Keratinocyte (primary cell): ENCODE data around the gene POU3F4.

ENCODE experiments used
- EZH2 ChIP-seq: IDR thresholded peaks from one replicate; pipeline ENCODE4 v1.6.1; 2012; ENCODE audit warnings: inconsistent platforms, mild to moderate bottlenecking, low read length, moderate library complexity
- TF ChIP-seq, protein P1 (sequence below), 3 experiments: IDR thresholded peaks in 1 of 3; conservative IDR thresholded peaks in 1 of 3; optimal IDR thresholded peaks in 1 of 3; 2 replicates in 2 of 3; 3 replicates in 1 of 3; pipeline versions ENCODE3 to v1.5.1; 2011; ENCODE audit warnings: low read length in 3 of 3, mild to moderate bottlenecking in 3 of 3, moderate library complexity in 2 of 3, control low read depth in 1 of 3, inconsistent platforms in 1 of 3; ENCODE audit not compliant: insufficient read depth in 2 of 3; ENCODE audit errors: extremely low read depth in 1 of 3

DNA sequence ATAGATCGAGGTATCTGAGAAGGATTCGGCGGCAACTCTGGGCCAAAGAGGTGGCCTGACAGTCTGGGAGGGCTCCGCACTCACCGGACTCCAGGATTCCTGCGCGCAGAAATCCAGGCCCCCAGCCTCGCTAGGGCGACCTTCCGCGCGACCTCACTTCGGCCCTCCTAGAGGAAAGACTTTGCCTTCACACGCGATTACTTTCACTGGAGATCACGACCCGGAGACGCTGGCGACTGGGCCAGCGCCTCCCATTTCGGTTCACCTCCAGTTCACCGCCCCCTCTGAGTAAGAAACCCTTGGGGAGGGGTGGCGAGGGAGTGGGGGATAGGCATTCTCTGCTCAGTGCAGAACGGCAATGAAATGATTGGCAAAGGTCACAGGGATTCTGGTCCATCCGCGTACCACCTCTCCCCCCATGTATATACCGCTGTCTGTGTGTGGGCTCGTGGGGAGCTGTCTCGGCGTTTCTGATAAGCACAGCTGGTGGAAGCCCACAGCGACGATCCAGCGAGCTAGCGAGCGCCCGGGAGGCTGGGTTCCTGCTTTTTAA is 2.5 kb downstream of the POU3F4 start:
- TF ChIP-seq, protein P1, sequence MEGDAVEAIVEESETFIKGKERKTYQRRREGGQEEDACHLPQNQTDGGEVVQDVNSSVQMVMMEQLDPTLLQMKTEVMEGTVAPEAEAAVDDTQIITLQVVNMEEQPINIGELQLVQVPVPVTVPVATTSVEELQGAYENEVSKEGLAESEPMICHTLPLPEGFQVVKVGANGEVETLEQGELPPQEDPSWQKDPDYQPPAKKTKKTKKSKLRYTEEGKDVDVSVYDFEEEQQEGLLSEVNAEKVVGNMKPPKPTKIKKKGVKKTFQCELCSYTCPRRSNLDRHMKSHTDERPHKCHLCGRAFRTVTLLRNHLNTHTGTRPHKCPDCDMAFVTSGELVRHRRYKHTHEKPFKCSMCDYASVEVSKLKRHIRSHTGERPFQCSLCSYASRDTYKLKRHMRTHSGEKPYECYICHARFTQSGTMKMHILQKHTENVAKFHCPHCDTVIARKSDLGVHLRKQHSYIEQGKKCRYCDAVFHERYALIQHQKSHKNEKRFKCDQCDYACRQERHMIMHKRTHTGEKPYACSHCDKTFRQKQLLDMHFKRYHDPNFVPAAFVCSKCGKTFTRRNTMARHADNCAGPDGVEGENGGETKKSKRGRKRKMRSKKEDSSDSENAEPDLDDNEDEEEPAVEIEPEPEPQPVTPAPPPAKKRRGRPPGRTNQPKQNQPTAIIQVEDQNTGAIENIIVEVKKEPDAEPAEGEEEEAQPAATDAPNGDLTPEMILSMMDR (optimal IDR thresholded peaks at IDR 0.05 in 1 of 3, IDR thresholded peaks at IDR 0.05 in 1 of 3, conservative IDR thresholded peaks at IDR 0.05 in 1 of 3; ENCODE audit: extremely low read depth in 1 of 3, insufficient read depth in 2 of 3, low read length in 3 of 3): no peak
- TF ChIP-seq EZH2: no peak
